ENCODE data around the gene KRTAP10-12.
"Not testable (repeated sequence)": the region's sequence is repeated elsewhere in the genome, so short reads cannot be mapped to it uniquely, and the experiment has no call there.

Gene KRTAP10-12

DNA sequence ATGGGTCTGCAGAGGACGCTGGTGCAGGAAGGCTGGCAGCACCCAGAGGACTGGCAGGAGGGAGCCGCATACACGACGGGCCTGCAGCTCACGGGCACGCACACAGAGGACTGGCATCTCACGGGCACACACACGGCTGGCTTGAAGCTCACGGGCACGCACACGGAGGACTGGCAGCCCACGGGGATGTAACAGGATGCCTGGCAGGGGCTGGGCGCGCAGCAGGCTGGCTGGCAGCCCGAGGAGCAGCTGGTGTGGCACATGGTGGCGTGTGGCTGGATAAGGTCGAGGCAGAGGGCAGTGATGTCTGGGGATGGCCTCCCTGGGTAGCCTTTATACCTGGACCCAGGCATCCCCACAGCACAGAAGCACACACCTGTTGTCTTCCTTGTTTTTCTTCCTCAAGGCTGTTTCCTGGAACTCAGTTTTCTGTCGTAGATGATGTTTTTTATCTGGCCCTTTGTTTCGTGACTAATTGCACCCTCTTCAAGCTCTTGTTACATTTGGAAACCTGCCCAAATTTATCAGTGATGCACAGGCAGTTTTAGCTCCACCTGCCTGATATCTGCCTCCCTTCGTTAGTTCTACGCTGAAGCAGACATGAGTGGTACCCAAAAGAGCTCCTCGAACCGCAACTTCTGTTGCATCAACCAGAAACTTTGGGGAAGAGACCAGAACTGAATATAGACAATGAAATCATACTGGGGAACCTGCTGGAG is 15.0 kb upstream of the KRTAP10-12 start, which contains the start of gene KRTAP12-1:
KRTAP12-1 (minus strand) TSS at position 303 of the 719 bp plus-strand sequence; CDS start at position 263, 40 bp downstream.
- Histone ChIP-seq H3K4me2 (ENCODE audit: low read depth, low read length) (no peak within 1 kb of the TSS), H3K27me3 (replicated peaks; ENCODE audit: insufficient read depth, low read length) (peaks cover 99% of the 10 kb centered on the region), H2AFZ (ENCODE audit: low read length) (no peak within 1 kb of the TSS), H4K20me1 (ENCODE audit: insufficient read depth, low read length) (no peaks in the 10 kb centered on the region), H3K4me3 (ENCODE audit: low read length) (no peak within 1 kb of the TSS), H3K9me2 (replicated peaks; ENCODE audit: insufficient read depth, low read length) (no peaks in the 10 kb centered on the region), H3K27ac (ENCODE audit: low read length) (no peak within 1 kb of the TSS), H3F3A (ENCODE audit: insufficient read depth, low read length) (no peaks in the 10 kb centered on the region), H3K36me3 (replicated peaks; ENCODE audit: insufficient read depth, low read length) (no peaks in the 10 kb centered on the region), H3K9ac (ENCODE audit: low read length) (no peak within 1 kb of the TSS), H3K79me2 (ENCODE audit: low read length) (no peaks in the 10 kb centered on the region), H3K4me1 (ENCODE audit: low read length) (no peaks in the 10 kb centered on the region), H3K9me3 (replicated peaks; ENCODE audit: insufficient read depth, low read length) (no peaks in the 10 kb centered on the region)
- TF ChIP-seq, protein P1, sequence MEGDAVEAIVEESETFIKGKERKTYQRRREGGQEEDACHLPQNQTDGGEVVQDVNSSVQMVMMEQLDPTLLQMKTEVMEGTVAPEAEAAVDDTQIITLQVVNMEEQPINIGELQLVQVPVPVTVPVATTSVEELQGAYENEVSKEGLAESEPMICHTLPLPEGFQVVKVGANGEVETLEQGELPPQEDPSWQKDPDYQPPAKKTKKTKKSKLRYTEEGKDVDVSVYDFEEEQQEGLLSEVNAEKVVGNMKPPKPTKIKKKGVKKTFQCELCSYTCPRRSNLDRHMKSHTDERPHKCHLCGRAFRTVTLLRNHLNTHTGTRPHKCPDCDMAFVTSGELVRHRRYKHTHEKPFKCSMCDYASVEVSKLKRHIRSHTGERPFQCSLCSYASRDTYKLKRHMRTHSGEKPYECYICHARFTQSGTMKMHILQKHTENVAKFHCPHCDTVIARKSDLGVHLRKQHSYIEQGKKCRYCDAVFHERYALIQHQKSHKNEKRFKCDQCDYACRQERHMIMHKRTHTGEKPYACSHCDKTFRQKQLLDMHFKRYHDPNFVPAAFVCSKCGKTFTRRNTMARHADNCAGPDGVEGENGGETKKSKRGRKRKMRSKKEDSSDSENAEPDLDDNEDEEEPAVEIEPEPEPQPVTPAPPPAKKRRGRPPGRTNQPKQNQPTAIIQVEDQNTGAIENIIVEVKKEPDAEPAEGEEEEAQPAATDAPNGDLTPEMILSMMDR (IDR thresholded peaks at IDR 0.05; ENCODE audit: low read length): no peak
- no peak for TF ChIP-seq EZH2 (optimal IDR thresholded peaks at IDR 0.05; ENCODE audit: low read depth, low read length)
- no peak for TF ChIP-seq EZH2phosphoT487 (IDR thresholded peaks at IDR 0.05; ENCODE audit: low read length)
- no peak for DNase-seq

DNA sequence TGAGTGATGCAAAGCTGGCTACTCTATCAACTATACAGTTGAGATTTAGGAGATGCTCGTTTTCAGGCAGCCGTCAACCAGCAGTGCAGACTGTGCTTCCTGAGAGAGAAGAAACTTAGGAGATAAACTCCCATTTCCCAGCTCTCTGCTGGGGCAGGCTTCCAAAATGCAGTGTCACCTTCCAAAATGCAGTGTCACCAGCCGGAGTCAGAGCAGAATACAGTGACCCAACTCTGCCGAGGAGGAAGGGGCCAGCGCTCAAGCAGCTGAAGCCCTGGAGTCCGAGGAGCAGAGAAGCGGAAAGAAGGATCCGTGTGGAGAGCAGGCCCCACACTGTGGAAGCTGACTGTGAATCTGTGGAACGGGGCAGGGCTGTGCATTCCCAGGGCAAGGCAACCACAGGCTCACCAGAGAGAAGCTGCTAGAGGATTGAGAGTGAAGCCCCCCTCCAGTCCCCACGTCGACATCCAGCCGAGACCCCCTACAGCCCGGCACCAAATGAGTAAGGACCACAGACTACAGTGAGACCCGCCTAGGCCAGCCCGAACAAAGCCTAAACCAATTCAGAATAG is 14.3 kb upstream of the KRTAP10-12 start:
- DNase-seq: no peak
- Histone ChIP-seq H4K20me1 (ENCODE audit: insufficient read depth, low read length) (no peaks in the 10 kb centered on the region), H3K36me3 (replicated peaks; ENCODE audit: insufficient read depth, low read length) (no peaks in the 10 kb centered on the region), H3K9me3 (replicated peaks; ENCODE audit: insufficient read depth, low read length) (no peaks in the 10 kb centered on the region), H3K4me2 (ENCODE audit: low read depth, low read length) (no peak overlapping the region), H3F3A (ENCODE audit: insufficient read depth, low read length) (no peaks in the 10 kb centered on the region), H3K4me1 (ENCODE audit: low read length) (no peaks in the 10 kb centered on the region), H3K9me2 (replicated peaks; ENCODE audit: insufficient read depth, low read length) (no peaks in the 10 kb centered on the region), H3K4me3 (ENCODE audit: low read length) (no peak overlapping the region), H2AFZ (ENCODE audit: low read length) (no peak overlapping the region), H3K79me2 (ENCODE audit: low read length) (no peaks in the 10 kb centered on the region), H3K27ac (ENCODE audit: low read length) (no peak overlapping the region), H3K27me3 (replicated peaks; ENCODE audit: insufficient read depth, low read length) (peaks cover 99% of the 10 kb centered on the region), H3K9ac (ENCODE audit: low read length) (no peak overlapping the region)
- no peak for TF ChIP-seq EZH2 (optimal IDR thresholded peaks at IDR 0.05; ENCODE audit: low read depth, low read length)

DNA sequence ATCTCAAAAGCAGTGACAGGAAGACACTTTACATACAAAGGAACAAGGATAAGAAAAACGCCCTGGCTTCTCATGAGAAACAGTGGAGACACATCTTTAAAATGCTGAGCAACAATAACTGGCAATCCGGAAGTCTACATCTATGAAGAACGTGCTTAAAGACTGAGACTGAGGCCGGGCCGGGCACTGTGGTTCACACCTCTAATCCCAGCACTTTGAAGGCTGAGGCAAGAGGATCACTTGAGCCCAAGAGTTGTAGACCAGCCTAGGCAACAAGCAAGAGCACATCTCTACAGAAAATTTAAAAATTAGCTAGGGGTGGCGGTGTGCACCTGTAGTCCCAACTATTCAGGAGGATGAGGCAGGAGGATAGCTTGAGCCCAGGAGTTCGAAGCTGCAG is 12.9 kb upstream of the KRTAP10-12 start:
- Histone ChIP-seq H3K4me2 (ENCODE audit: low read depth, low read length) (no peak overlapping the region), H3K9ac (ENCODE audit: low read length) (no peak overlapping the region), H3K9me2 (replicated peaks; ENCODE audit: insufficient read depth, low read length) (no peaks in the 10 kb centered on the region), H3F3A (ENCODE audit: insufficient read depth, low read length) (no peaks in the 10 kb centered on the region), H3K36me3 (replicated peaks; ENCODE audit: insufficient read depth, low read length) (no peaks in the 10 kb centered on the region), H2AFZ (ENCODE audit: low read length) (no peak overlapping the region), H3K4me3 (ENCODE audit: low read length) (no peak overlapping the region), H3K27me3 (replicated peaks; ENCODE audit: insufficient read depth, low read length) (peaks cover 99% of the 10 kb centered on the region), H3K79me2 (ENCODE audit: low read length) (no peaks in the 10 kb centered on the region), H3K9me3 (replicated peaks; ENCODE audit: insufficient read depth, low read length) (no peaks in the 10 kb centered on the region), H3K27ac (ENCODE audit: low read length) (no peak overlapping the region), H3K4me1 (ENCODE audit: low read length) (no peaks in the 10 kb centered on the region), H4K20me1 (ENCODE audit: insufficient read depth, low read length) (no peaks in the 10 kb centered on the region)
- no peak for DNase-seq
- TF ChIP-seq, protein P1 (IDR thresholded peaks at IDR 0.05; ENCODE audit: low read length): no peak
- TF ChIP-seq EZH2 (optimal IDR thresholded peaks at IDR 0.05; ENCODE audit: low read depth, low read length) (no peak), EZH2phosphoT487 (IDR thresholded peaks at IDR 0.05; ENCODE audit: low read length) (no peak)

DNA sequence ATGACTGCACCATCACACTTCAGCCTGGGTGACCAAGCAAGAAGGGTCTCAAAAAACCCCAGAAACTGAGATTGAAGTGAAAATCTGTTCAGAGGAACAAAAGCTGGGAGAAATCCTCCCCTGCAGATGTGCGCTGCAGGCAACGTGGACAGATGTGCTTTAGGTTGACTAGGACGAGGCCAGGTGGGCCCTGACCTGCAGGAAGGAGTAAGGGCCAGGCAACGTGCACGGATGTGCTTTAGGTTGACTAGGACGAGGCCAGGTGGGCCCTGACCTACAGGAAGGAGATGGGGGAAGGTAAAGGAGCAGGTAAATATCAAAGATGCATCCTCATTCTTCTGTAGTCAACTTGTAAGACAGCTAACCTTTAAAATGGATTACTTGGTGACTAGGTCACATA is 12.5 kb upstream of the KRTAP10-12 start:
- Histone ChIP-seq H4K20me1 (ENCODE audit: insufficient read depth, low read length) (no peaks in the 10 kb centered on the region), H3K4me2 (ENCODE audit: low read depth, low read length) (no peak overlapping the region), H2AFZ (ENCODE audit: low read length) (no peak overlapping the region), H3K79me2 (ENCODE audit: low read length) (no peaks in the 10 kb centered on the region), H3K36me3 (replicated peaks; ENCODE audit: insufficient read depth, low read length) (no peaks in the 10 kb centered on the region), H3F3A (ENCODE audit: insufficient read depth, low read length) (no peaks in the 10 kb centered on the region), H3K9ac (ENCODE audit: low read length) (no peak overlapping the region), H3K27me3 (replicated peaks; ENCODE audit: insufficient read depth, low read length) (peaks cover 98% of the 10 kb centered on the region), H3K9me2 (replicated peaks; ENCODE audit: insufficient read depth, low read length) (no peaks in the 10 kb centered on the region), H3K4me3 (ENCODE audit: low read length) (no peak overlapping the region), H3K27ac (ENCODE audit: low read length) (no peak overlapping the region), H3K4me1 (ENCODE audit: low read length) (no peaks in the 10 kb centered on the region), H3K9me3 (replicated peaks; ENCODE audit: insufficient read depth, low read length) (no peaks in the 10 kb centered on the region)
- TF ChIP-seq EZH2 (optimal IDR thresholded peaks at IDR 0.05; ENCODE audit: low read depth, low read length) (no peak), EZH2phosphoT487 (IDR thresholded peaks at IDR 0.05; ENCODE audit: low read length) (no peak)
- TF ChIP-seq, protein P1 (IDR thresholded peaks at IDR 0.05; ENCODE audit: low read length): no peak
- DNase-seq: no peak

DNA sequence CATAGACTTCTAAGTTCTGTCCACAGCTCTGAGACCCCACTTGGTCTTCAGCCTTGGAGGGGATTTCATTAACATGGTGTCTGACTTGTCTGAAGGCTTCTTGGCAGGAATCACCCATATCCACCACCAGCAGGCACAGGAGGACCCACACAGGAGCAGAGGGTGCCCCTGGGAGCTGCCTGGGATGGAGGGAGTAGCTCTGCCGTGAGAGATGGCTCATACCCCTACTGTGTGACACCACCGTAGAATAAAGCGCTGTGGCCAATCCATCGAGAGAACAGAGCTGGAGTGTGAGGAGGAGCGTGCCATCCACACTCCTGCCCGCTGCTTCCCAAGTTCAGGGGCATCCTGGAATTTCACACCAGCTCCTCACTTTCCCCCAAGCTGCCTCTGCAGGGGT is 11.9 kb upstream of the KRTAP10-12 start:
- H3K4me3 ChIP-seq (ENCODE audit: low read length); H3K79me2 ChIP-seq (ENCODE audit: low read length); H2AFZ ChIP-seq (ENCODE audit: low read length); H3K9me3 ChIP-seq (replicated peaks; ENCODE audit: insufficient read depth, low read length); H3K36me3 ChIP-seq (replicated peaks; ENCODE audit: insufficient read depth, low read length); H3K9ac ChIP-seq (ENCODE audit: low read length); H3K4me2 ChIP-seq (ENCODE audit: low read depth, low read length); H4K20me1 ChIP-seq (ENCODE audit: insufficient read depth, low read length); H3K4me1 ChIP-seq (ENCODE audit: low read length); H3K27ac ChIP-seq (ENCODE audit: low read length); DNase-seq; H3F3A ChIP-seq (ENCODE audit: insufficient read depth, low read length); H3K9me2 ChIP-seq (replicated peaks; ENCODE audit: insufficient read depth, low read length): not testable (repeated sequence)
- H3K27me3 ChIP-seq (replicated peaks; ENCODE audit: insufficient read depth, low read length): peaks cover 97% of the 10 kb centered on the region
